ENCODE data around the gene TTLL12. TPM values are rescaled to one million over a fixed set of nuclear protein-coding genes. Genes with fewer than 3 reads are reported as not detected.

Gene TTLL12
- total and polyA plus RNA-seq, 2 of the 8 experiments (the other 6 are each of a cell fraction or from before 2014, with no cell fraction given), result 101 to 124 TPM

- H3K4me2 ChIP-seq (ENCODE audit: insufficient read depth in 1 of 2, low read depth in 2 of 2, low read length in 2 of 2), result no peak overlapping the region
- no peak overlapping the region for H3K14ac ChIP-seq (ENCODE audit: insufficient read length)
- DNase-seq (ENCODE audit: low read depth in 1 of 2, low spot score in 2 of 2) (no peak), FAIRE-seq (no peak)
- no peak overlapping the region for H2BK120ac ChIP-seq (replicated peaks; ENCODE audit: low read depth, low read length)
- no peak overlapping the region for H2BK12ac ChIP-seq (ENCODE audit: low read depth, low read length)
- H3K18ac ChIP-seq (ENCODE audit: extremely low read depth, low read length), result no peak overlapping the region
- no peak overlapping the region for H3K56ac ChIP-seq (replicated peaks; ENCODE audit: insufficient read length, low read depth, low read length)
- ChIA-PET CTCF (ENCODE audit: partially characterized antibody) (interaction anchor here (1.2 to 6.1 kb wide), 8 partner anchors 8 to 30 kb away, joined by 3 to 42 read pairs (median 5); no protein-coding TSS in a partner anchor), POLR2A (ENCODE audit: partially characterized antibody) (interaction anchor here (0.8 to 1.0 kb wide), 2 partner anchors 11 to 32 kb away, joined by 3 to 4 read pairs; no protein-coding TSS in a partner anchor)
- no peak overlapping the region for H2AK5ac ChIP-seq (ENCODE audit: low read depth, low read length)
- no peaks in the 10 kb centered on the region for H3K9me3 ChIP-seq (ENCODE audit: insufficient read depth in 2 of 2, low read depth in 1 of 2, low read length in 1 of 2)
- H4K5ac ChIP-seq (ENCODE audit: insufficient read length, low read depth, low read length), result no peak overlapping the region
- TF ChIP-seq POU5F1 (IDR thresholded peaks at IDR 0.05; ENCODE audit: low read depth, low read length) (no peak), CBX8 (IDR thresholded peaks at IDR 0.05; ENCODE audit: borderline replicate concordance, low read depth, low read length) (no peak), RAD21 (IDR thresholded peaks at IDR 0.05 in 1 of 2, conservative IDR thresholded peaks at IDR 0.05 in 1 of 2; ENCODE audit: low read depth in 2 of 2, low read length in 2 of 2) (no peak), CEBPB (IDR thresholded peaks at IDR 0.05; ENCODE audit: low read depth, low read length) (no peak), EP300 (IDR thresholded peaks at IDR 0.05; ENCODE audit: borderline replicate concordance in 1 of 2, low read depth in 2 of 2, low read length in 2 of 2) (no peak), JUN (IDR thresholded peaks at IDR 0.05; ENCODE audit: low read depth, low read length) (no peak), SP1 (IDR thresholded peaks at IDR 0.05; ENCODE audit: low read depth, low read length) (no peak), EZH2 (IDR thresholded peaks at IDR 0.05; ENCODE audit: low read depth, low read length, severe bottlenecking) (no peak), ASH2L (IDR thresholded peaks at IDR 0.05; ENCODE audit: low read length) (no peak), CREB1 (IDR thresholded peaks at IDR 0.05) (no peak), POLR2A (IDR thresholded peaks at IDR 0.05; ENCODE audit: control extremely low read depth in 1 of 2, low read depth in 2 of 2, low read length in 2 of 2) (no peak), PHF8 (conservative IDR thresholded peaks at IDR 0.05; ENCODE audit: low read depth, low read length) (no peak)
- H3K27ac ChIP-seq (ENCODE audit: low read depth, low read length), result no peak overlapping the region
- no peaks in the 10 kb centered on the region for H3K36me3 ChIP-seq (ENCODE audit: control insufficient read depth in 2 of 4, insufficient read depth in 4 of 4, low read length in 3 of 4)
- no peak overlapping the region for H2BK15ac ChIP-seq (ENCODE audit: low read length)
- H3K79me1 ChIP-seq (ENCODE audit: low read depth, low read length), result no peaks in the 10 kb centered on the region
- H3K4me3 ChIP-seq (ENCODE audit: extremely low read depth in 1 of 4, insufficient read depth in 2 of 4, low read depth in 3 of 4, low read length in 4 of 4), result no peak overlapping the region
- H2BK5ac ChIP-seq (ENCODE audit: low read depth, low read length), result no peak overlapping the region
- no peak overlapping the region for H3K9ac ChIP-seq (replicated peaks in 1 of 4; ENCODE audit: extremely low read depth in 1 of 4, low read depth in 3 of 4, low read length in 3 of 4)
- H3K4me1 ChIP-seq (replicated peaks in 1 of 4; ENCODE audit: control insufficient read depth in 3 of 4, insufficient read depth in 4 of 4, low read length in 3 of 4), result peaks cover 2 to 11% (median 4%) of the 10 kb centered on the region in 4 experiments; a peak in 6 of 7 replicates
- H4K91ac ChIP-seq (replicated peaks; ENCODE audit: insufficient read length, low read length), result no peak overlapping the region
- H2BK20ac ChIP-seq (ENCODE audit: low read length), result no peak overlapping the region
- H4K8ac ChIP-seq (ENCODE audit: extremely low read depth, insufficient read depth, low read length), result no peak overlapping the region
- H3K27me3 ChIP-seq (replicated peaks in 1 of 4; ENCODE audit: control insufficient read depth in 3 of 4, extremely low read depth in 1 of 4, insufficient read depth in 3 of 4, low read length in 3 of 4), result no peaks in the 10 kb centered on the region
- H3K23ac ChIP-seq (ENCODE audit: insufficient read length), result no peak overlapping the region
- H4K20me1 ChIP-seq (replicated peaks in 1 of 2; ENCODE audit: control insufficient read depth in 1 of 2, insufficient read depth in 2 of 2, low read length in 2 of 2), result peaks cover 0 to 6% of the 10 kb centered on the region in 2 experiments
- no peaks in the 10 kb centered on the region for H3K79me2 ChIP-seq (ENCODE audit: control insufficient read depth in 1 of 2, insufficient read depth in 2 of 2, low read length in 2 of 2)
- no peak overlapping the region for H2AFZ ChIP-seq (ENCODE audit: low read length)
- peaks cover 9% of the 10 kb centered on the region; the same call in 1 of the 2 replicates for H3K23me2 ChIP-seq (ENCODE audit: low read depth, low read length)
- no peak overlapping the region for H3K4ac ChIP-seq (replicated peaks; ENCODE audit: insufficient read length, low read depth, low read length)
- 92% methylated on average over 24 of the region's 26 CpGs; no CpG with 5 or more reads in 1 of the 2 experiments for WGBS, 2 experiments (ENCODE audit: extremely low coverage in 1 of 2, insufficient coverage in 1 of 2, insufficient read length in 1 of 2, insufficient replicate concordance in 2 of 2, low coverage in 1 of 2, low lambda C conversion rate in 2 of 2, missing lambda C conversion rate in 1 of 2)
These were observed 14.7 kb upstream of the TTLL12 start for GRCh38 chr22:43201486-43202219.
